ENCODE results near the gene SLC38A7.

DNA sequence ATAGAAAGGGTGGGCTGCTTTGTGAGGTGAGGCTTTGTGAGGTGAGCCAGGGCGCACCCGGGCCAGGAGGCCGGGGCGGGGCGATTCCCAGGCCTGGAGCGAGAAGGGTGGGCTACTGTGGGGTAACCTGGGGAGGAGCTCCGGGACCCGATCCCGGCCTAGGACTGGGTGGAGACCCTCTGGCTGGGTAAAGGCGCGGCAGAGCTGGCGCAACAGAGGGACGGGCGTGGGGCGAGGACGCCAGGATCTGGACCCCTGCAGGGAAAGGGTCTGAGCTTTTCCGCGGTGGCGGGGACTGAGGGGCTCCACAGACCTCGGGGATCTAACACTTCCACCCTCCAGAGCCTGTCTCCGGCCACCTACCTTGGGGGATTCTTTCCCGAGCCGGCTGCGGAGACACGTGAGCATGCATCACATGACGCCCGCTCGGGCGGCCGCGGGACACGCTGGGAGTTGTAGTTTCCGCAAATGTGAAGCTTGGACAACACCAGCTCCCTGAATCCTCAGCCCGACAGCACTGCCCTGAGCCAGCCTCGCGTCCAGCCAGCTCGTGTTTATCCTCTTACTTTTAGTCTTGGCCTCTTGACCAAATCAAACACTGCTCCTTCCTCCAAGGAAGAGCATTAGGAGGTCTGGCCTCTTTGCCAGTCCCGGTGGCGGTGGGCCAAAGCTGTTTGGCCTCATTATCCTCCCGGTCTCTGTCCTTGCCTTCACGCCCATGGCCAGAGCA is at the start of gene SLC38A7:
- TF ChIP-seq, protein P1, sequence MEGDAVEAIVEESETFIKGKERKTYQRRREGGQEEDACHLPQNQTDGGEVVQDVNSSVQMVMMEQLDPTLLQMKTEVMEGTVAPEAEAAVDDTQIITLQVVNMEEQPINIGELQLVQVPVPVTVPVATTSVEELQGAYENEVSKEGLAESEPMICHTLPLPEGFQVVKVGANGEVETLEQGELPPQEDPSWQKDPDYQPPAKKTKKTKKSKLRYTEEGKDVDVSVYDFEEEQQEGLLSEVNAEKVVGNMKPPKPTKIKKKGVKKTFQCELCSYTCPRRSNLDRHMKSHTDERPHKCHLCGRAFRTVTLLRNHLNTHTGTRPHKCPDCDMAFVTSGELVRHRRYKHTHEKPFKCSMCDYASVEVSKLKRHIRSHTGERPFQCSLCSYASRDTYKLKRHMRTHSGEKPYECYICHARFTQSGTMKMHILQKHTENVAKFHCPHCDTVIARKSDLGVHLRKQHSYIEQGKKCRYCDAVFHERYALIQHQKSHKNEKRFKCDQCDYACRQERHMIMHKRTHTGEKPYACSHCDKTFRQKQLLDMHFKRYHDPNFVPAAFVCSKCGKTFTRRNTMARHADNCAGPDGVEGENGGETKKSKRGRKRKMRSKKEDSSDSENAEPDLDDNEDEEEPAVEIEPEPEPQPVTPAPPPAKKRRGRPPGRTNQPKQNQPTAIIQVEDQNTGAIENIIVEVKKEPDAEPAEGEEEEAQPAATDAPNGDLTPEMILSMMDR (IDR thresholded peaks at IDR 0.05) = no peak
- TF ChIP-seq POLR2AphosphoS5 (IDR thresholded peaks at IDR 0.05) = peak in 1 of 2 donors; percentile 49
- TF ChIP-seq EP300 (IDR thresholded peaks at IDR 0.05) = no peak
